ENCODE data around the gene SETD3.

Gene SETD3

GRCh38 chr14:99401621-99402284, 78.9 kb downstream of the SETD3 start:
- in situ Hi-C loops (cut with HindIII; ENCODE audit: low sequenced_read_pairs): no loop called here

GRCh38 chr14:99401211-99401610, 79.4 kb downstream of the SETD3 start:
- in situ Hi-C loops (cut with HindIII; ENCODE audit: low sequenced_read_pairs): no loop called here

- in situ Hi-C loops (cut with HindIII; ENCODE audit: low sequenced_read_pairs): no loop called here
Measured at GRCh38 chr14:99397698-99398097, 83.0 kb downstream of the SETD3 start.

GRCh38 chr14:99395909-99396530, 84.6 kb downstream of the SETD3 start:
- in situ Hi-C loops (cut with HindIII; ENCODE audit: low sequenced_read_pairs): no loop called here

- in situ Hi-C loops (cut with HindIII; ENCODE audit: low sequenced_read_pairs): no loop called here
Measured at GRCh38 chr14:99394602-99395156, 86.0 kb downstream of the SETD3 start.

GRCh38 chr14:99393059-99393655, 87.5 kb downstream of the SETD3 start:
- in situ Hi-C loops (cut with HindIII; ENCODE audit: low sequenced_read_pairs): no loop called here

GRCh38 chr14:99391671-99392070, 89.0 kb downstream of the SETD3 start:
- in situ Hi-C loops (cut with HindIII; ENCODE audit: low sequenced_read_pairs): no loop called here

- in situ Hi-C loops (cut with HindIII; ENCODE audit: low sequenced_read_pairs): no loop called here
Measured at GRCh38 chr14:99389174-99389826, 91.4 kb downstream of the SETD3 start.

GRCh38 chr14:99388286-99388685, 92.4 kb downstream of the SETD3 start:
- in situ Hi-C loops (cut with HindIII; ENCODE audit: low sequenced_read_pairs): no loop called here

GRCh38 chr14:99387880-99388279, 92.8 kb downstream of the SETD3 start:
- in situ Hi-C loops (cut with HindIII; ENCODE audit: low sequenced_read_pairs): no loop called here

GRCh38 chr14:99384450-99385417, 95.9 kb downstream of the SETD3 start:
- in situ Hi-C loops (cut with HindIII; ENCODE audit: low sequenced_read_pairs): no loop called here

GRCh38 chr14:99383472-99384449, 96.9 kb downstream of the SETD3 start:
- in situ Hi-C loops (cut with HindIII; ENCODE audit: low sequenced_read_pairs): no loop called here

- in situ Hi-C loops (cut with HindIII; ENCODE audit: low sequenced_read_pairs): no loop called here
Measured at GRCh38 chr14:99382781-99383471, 97.7 kb downstream of the SETD3 start.

GRCh38 chr14:99382071-99382470, 98.6 kb downstream of the SETD3 start:
- in situ Hi-C loops (cut with HindIII; ENCODE audit: low sequenced_read_pairs): no loop called here

GRCh38 chr14:99381688-99382060, 99.0 kb downstream of the SETD3 start:
- in situ Hi-C loops (cut with HindIII; ENCODE audit: low sequenced_read_pairs): no loop called here

- in situ Hi-C loops (cut with HindIII; ENCODE audit: low sequenced_read_pairs): no loop called here
Measured at GRCh38 chr14:99380991-99381687, 99.5 kb downstream of the SETD3 start.

GRCh38 chr14:99380402-99380801, 100.3 kb downstream of the SETD3 start:
- in situ Hi-C loops (cut with HindIII; ENCODE audit: low sequenced_read_pairs): no loop called here

GRCh38 chr14:99378782-99379214, 101.9 kb downstream of the SETD3 start:
- in situ Hi-C loops (cut with HindIII; ENCODE audit: low sequenced_read_pairs): no loop called here
